WTC11 (cell line): Measurements from ENCODE around the gene KLHL20. TPM values are rescaled to one million over a fixed set of nuclear protein-coding genes. Genes with fewer than 3 reads are reported as not detected.

ENCODE experiments used
- ATAC-seq: fragments of 200-7000 bp; cut with Tn5 transposase; 2 replicates; pipeline ENCODE4 v1.10.0; 2021; ENCODE audit warnings: mild to moderate bottlenecking, moderate library complexity
- CTCF ChIA-PET: fragments of 300-600 bp; sonication (Branson Sonifier 250); formaldehyde crosslinking; loops from one replicate; lab custom pipeline; 2021; ENCODE audit warnings: antibody characterized with exemption; lab: Charles Lee
- POLR2A ChIA-PET: fragments of 350-600 bp; sonication (Branson Sonifier 250); formaldehyde crosslinking; loops from one replicate; lab custom pipeline; 2021; ENCODE audit warnings: antibody characterized with exemption; lab: Charles Lee
- DNase-seq: peaks from one replicate; pipeline ENCODE4 v3.0.0; 2021; ENCODE audit warnings: low spot score
- H3K27ac Mint-ChIP-seq: 2 replicates; pipeline ENCODE4 v1.8.0; 2021; ENCODE audit warnings: mixed read lengths
- H3K27me3 Mint-ChIP-seq: 2 replicates; pipeline ENCODE4 v1.8.0; 2021; ENCODE audit warnings: low read depth, mild to moderate bottlenecking, moderate library complexity, mixed read lengths
- H3K36me3 Mint-ChIP-seq: 2 replicates; pipeline ENCODE4 v1.8.0; 2021; ENCODE audit warnings: mixed read lengths
- H3K4me1 Mint-ChIP-seq: 2 replicates; pipeline ENCODE4 v1.8.0; 2022; ENCODE audit warnings: mixed read lengths
- H3K4me3 Mint-ChIP-seq: 2 replicates; pipeline ENCODE4 v1.8.0; 2021; ENCODE audit warnings: mild to moderate bottlenecking, moderate library complexity, mixed read lengths
- H3K9me3 Mint-ChIP-seq: 2 replicates; pipeline ENCODE4 v1.8.0; 2021; ENCODE audit warnings: mixed read lengths
- AR ChIP-seq: fragments of 250-450 bp; sonication (Bioruptor Pico); IDR thresholded peaks from 2 replicates; pipeline ENCODE4 v1.9.0; 2021; ENCODE audit warnings: mild to moderate bottlenecking
- CREB1 ChIP-seq: sonication (generic); formaldehyde crosslinking; IDR thresholded peaks from 2 replicates; pipeline ENCODE4 v1.8.0; 2023; ENCODE audit warnings: mild to moderate bottlenecking, missing genetic modification reagents
- CREM ChIP-seq: sonication (generic); formaldehyde crosslinking; IDR thresholded peaks from 2 replicates; pipeline ENCODE4 v1.8.1; 2022; ENCODE audit warnings: mild to moderate bottlenecking, missing genetic modification reagents, moderate library complexity
- CTCF ChIP-seq: fragments of 200-600 bp; IDR thresholded peaks from 2 replicates; pipeline ENCODE4 v1.8.0; 2022; ENCODE audit warnings: antibody characterized with exemption
- FOXP1 ChIP-seq: sonication (generic); formaldehyde crosslinking; IDR thresholded peaks from 2 replicates; pipeline ENCODE4 v1.8.0; 2022; ENCODE audit warnings: missing genetic modification reagents, mild to moderate bottlenecking, moderate library complexity, borderline replicate concordance
- GABPB1 ChIP-seq: sonication (generic); formaldehyde crosslinking; IDR thresholded peaks from 2 replicates; pipeline ENCODE4 v1.8.1; 2023; ENCODE audit warnings: mild to moderate bottlenecking, missing genetic modification reagents
- HMGXB4 ChIP-seq: sonication (generic); formaldehyde crosslinking; IDR thresholded peaks from 2 replicates; pipeline ENCODE4 v1.8.1; 2023; ENCODE audit warnings: mild to moderate bottlenecking, moderate library complexity, missing genetic modification reagents
- NFATC4 ChIP-seq: fragments of 250-450 bp; sonication (Bioruptor Pico); IDR thresholded peaks from 2 replicates; pipeline ENCODE4 v1.9.0; 2021; ENCODE audit warnings: mild to moderate bottlenecking
- NR3C1 ChIP-seq: sonication (generic); formaldehyde crosslinking; conservative IDR thresholded peaks from 2 replicates; pipeline ENCODE4 v1.8.1; 2023; ENCODE audit warnings: low read depth, mild to moderate bottlenecking, missing genetic modification reagents
- RELA ChIP-seq: sonication (generic); formaldehyde crosslinking; IDR thresholded peaks from 2 replicates; pipeline ENCODE4 v1.8.1; 2022; ENCODE audit warnings: missing genetic modification reagents, mild to moderate bottlenecking, borderline replicate concordance
- SOX15 ChIP-seq: fragments of 250-450 bp; sonication (Bioruptor Pico); IDR thresholded peaks from 2 replicates; pipeline ENCODE4 v1.9.0; 2021; ENCODE audit warnings: mild to moderate bottlenecking
- STAT6 ChIP-seq: sonication (generic); formaldehyde crosslinking; conservative IDR thresholded peaks from 2 replicates; pipeline ENCODE4 v1.8.1; 2023; ENCODE audit warnings: mild to moderate bottlenecking, low read depth, missing genetic modification reagents, moderate library complexity
- TCF7 ChIP-seq: sonication (generic); formaldehyde crosslinking; IDR thresholded peaks from 2 replicates; pipeline ENCODE4 v1.8.0; 2022; ENCODE audit warnings: mild to moderate bottlenecking, low read depth, missing genetic modification reagents, moderate library complexity
- ZBTB21 ChIP-seq: sonication (generic); formaldehyde crosslinking; IDR thresholded peaks from 2 replicates; pipeline ENCODE4 v1.8.1; 2023; ENCODE audit warnings: mild to moderate bottlenecking, missing genetic modification reagents, borderline replicate concordance
- ZNF512 ChIP-seq: sonication (generic); formaldehyde crosslinking; IDR thresholded peaks from 2 replicates; pipeline ENCODE4 v1.8.1; 2022; ENCODE audit warnings: missing genetic modification reagents, borderline replicate concordance
- ZSCAN18 ChIP-seq: fragments of 250-450 bp; sonication (Bioruptor Pico); IDR thresholded peaks from 2 replicates; pipeline ENCODE4 v2.1.2; 2022; ENCODE audit warnings: mild to moderate bottlenecking, moderate library complexity
- total RNA-seq: library from RNA; stranded (reverse); gene quantifications from 3 replicates; pipeline ENCODE4 v1.2.3, GENCODE V29; 2021
- TF ChIP-seq, protein P1 (sequence below): sonication (generic); formaldehyde crosslinking; IDR thresholded peaks from 2 replicates; pipeline ENCODE4 v1.8.1; 2022; ENCODE audit warnings: mild to moderate bottlenecking, missing genetic modification reagents, moderate library complexity, borderline replicate concordance
- TF ChIP-seq, protein P2 (sequence below): fragments of 250-450 bp; sonication (Bioruptor Pico); conservative IDR thresholded peaks from 2 replicates; pipeline ENCODE4 v1.9.0; 2021; ENCODE audit warnings: mild to moderate bottlenecking
- TF ChIP-seq, protein P3 (sequence below): sonication (generic); formaldehyde crosslinking; conservative IDR thresholded peaks from 2 replicates; pipeline ENCODE4 v1.8.1; 2022; ENCODE audit warnings: mild to moderate bottlenecking, missing genetic modification reagents
- TF ChIP-seq, protein P4 (sequence below): sonication (generic); formaldehyde crosslinking; IDR thresholded peaks from 2 replicates; pipeline ENCODE4 v1.8.1; 2023; ENCODE audit warnings: mild to moderate bottlenecking, missing genetic modification reagents

KLHL20 gene
- total RNA-seq, 1 experiment from 2014 or later: 12.5 TPM

- DNase-seq (no peak), ATAC-seq (no peak)
- POLR2A ChIA-PET: interaction anchor here (0.5 kb wide), 1 partner anchor 316 kb away, joined by 3 read pairs; no protein-coding TSS in a partner anchor
- Mint-ChIP-seq H3K27me3 (peaks cover 53% of the 10 kb centered on the region), H3K27ac (no peak overlapping the region), H3K36me3 (no peaks in the 10 kb centered on the region), H3K9me3 (peaks cover 1% of the 10 kb centered on the region; the same call in 1 of the 2 replicates), H3K4me3 (no peak overlapping the region), H3K4me1 (no peaks in the 10 kb centered on the region)
- CTCF ChIA-PET: no interaction called here
- no peak for TF ChIP-seq NR3C1 (CRISPR knock-in tag)
- TF ChIP-seq, protein P1, sequence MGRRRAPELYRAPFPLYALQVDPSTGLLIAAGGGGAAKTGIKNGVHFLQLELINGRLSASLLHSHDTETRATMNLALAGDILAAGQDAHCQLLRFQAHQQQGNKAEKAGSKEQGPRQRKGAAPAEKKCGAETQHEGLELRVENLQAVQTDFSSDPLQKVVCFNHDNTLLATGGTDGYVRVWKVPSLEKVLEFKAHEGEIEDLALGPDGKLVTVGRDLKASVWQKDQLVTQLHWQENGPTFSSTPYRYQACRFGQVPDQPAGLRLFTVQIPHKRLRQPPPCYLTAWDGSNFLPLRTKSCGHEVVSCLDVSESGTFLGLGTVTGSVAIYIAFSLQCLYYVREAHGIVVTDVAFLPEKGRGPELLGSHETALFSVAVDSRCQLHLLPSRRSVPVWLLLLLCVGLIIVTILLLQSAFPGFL (CRISPR knock-in tag): no peak
- no peak for TF ChIP-seq SOX15 (CRISPR knock-in tag)
- no peak for TF ChIP-seq FOXP1 (CRISPR knock-in tag)
- no peak for TF ChIP-seq CREB1 (CRISPR knock-in tag)
- no peak for TF ChIP-seq ZSCAN18 (CRISPR knock-in tag)
- no peak for TF ChIP-seq TCF7 (CRISPR knock-in tag)
- TF ChIP-seq, protein P2, sequence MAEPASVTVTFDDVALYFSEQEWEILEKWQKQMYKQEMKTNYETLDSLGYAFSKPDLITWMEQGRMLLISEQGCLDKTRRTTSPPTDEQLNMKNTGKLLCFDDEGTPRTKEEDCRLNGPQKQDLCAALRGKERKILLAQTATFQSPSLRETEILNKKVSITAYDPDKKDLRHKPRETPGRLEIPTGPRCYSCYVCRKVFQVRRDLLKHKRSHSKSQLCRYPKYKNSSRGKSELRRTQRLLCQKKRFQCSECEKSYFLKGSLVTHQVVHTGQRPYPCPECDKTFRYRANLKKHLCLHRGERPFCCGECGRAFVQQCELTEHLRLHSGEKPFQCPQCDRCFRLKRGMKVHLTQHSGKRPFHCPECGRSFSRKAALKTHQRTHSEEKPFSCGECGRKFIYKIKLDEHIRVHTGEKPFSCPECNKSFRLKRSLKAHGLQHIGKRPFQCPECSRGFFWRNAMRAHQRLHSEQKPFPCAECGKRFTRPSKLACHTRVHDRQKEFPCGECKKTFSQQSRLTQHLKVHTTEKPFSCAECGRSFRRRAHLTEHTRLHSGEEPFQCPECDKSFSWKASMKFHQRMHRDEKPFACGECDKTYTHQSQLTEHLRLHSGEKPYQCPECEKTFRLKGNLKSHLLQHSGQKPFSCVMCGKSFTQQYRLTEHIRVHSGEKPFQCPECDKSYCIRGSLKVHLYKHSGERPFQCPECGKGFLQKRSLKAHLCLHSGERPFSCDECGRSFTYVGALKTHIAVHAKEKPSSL (CRISPR knock-in tag): no peak
- no peak for TF ChIP-seq RELA (CRISPR knock-in tag)
- TF ChIP-seq CREM (CRISPR knock-in tag): no peak
- TF ChIP-seq, protein P3, sequence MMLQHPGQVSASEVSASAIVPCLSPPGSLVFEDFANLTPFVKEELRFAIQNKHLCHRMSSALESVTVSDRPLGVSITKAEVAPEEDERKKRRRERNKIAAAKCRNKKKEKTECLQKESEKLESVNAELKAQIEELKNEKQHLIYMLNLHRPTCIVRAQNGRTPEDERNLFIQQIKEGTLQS: no peak
- TF ChIP-seq AR (CRISPR knock-in tag): no peak
- TF ChIP-seq CTCF: no peak
- no peak for TF ChIP-seq ZBTB21 (CRISPR knock-in tag)
- TF ChIP-seq, protein P4, sequence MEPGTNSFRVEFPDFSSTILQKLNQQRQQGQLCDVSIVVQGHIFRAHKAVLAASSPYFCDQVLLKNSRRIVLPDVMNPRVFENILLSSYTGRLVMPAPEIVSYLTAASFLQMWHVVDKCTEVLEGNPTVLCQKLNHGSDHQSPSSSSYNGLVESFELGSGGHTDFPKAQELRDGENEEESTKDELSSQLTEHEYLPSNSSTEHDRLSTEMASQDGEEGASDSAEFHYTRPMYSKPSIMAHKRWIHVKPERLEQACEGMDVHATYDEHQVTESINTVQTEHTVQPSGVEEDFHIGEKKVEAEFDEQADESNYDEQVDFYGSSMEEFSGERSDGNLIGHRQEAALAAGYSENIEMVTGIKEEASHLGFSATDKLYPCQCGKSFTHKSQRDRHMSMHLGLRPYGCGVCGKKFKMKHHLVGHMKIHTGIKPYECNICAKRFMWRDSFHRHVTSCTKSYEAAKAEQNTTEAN (CRISPR knock-in tag): no peak
- TF ChIP-seq GABPB1 (CRISPR knock-in tag): no peak
- no peak for TF ChIP-seq NFATC4 (CRISPR knock-in tag)
- no peak for TF ChIP-seq STAT6 (CRISPR knock-in tag)
- no peak for TF ChIP-seq ZNF512 (CRISPR knock-in tag)
- TF ChIP-seq HMGXB4 (CRISPR knock-in tag): no peak
Measured at GRCh38 chr1:173708787-173709186, 6.0 kb upstream of the KLHL20 start.
